T-helper 2 cell treated with Interferon-gamma antibody and Interleukin-4, amounts not matched to agents 100 ng/mL and 5 ng/mL, for 36 hours (primary cell): ENCODE data around the gene HELZ. TPM values are rescaled to one million over a fixed set of nuclear protein-coding genes. Genes with fewer than 3 reads are reported as not detected.

Experiments
- intact Hi-C: fragments of 100-400 bp; cut with micrococcal nuclease; formaldehyde crosslinking; loops from one replicate; pipeline ENCODE4 v1.15.1; 2023
- total RNA-seq: library from RNA; stranded (reverse); gene quantifications from 2 replicates; pipeline ENCODE4 v1.2.3, GENCODE V29; 2022

HELZ gene
- total RNA-seq, 1 donor from 2014 or later, result 64.1 TPM

DNA sequence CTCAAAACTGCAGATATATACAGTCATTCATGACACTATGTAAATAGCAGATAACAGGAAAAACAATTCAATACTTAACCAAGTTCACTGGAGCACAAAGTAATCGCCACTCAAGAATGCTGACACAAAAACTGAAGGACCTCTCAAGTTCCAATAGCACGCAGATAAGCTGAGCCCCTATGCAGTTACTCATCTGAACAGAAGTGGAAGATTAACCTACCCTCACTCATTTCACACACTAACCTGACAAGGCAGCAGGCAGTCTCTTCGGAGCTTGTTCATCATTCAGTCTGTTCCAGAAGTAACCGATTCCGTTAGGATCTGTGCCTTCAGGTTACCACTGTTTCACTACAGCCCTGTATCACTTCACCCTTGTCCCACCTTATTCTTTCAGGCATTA, 6.0 kb downstream of the HELZ start:
- intact Hi-C loops, result no loop called here

GRCh38 chr17:67232441-67232840, 12.6 kb downstream of the HELZ start:
- intact Hi-C loops, result no loop called here

GRCh38 chr17:67229109-67229955, 15.7 kb downstream of the HELZ start:
- intact Hi-C loops, result no loop called here

DNA sequence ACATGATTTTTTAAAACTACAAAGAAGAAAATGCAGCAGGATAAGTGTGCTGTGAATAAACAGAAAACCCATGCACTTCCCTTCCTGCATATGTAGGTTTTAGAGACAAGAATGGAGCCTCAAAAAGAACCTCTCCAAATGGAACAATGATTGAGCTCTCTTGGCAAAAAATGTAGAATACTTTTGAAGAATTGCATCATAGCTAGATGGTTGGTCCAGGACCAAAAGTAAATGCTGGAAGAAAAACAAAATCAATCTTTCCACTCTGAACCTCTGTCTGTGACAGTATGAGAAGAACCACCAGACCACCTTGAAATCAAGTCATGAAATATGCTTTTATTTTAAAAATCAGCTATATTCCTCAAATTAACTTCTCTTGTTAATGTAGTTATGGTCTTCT, 17.5 kb downstream of the HELZ start:
- intact Hi-C loops, result no loop called here

DNA sequence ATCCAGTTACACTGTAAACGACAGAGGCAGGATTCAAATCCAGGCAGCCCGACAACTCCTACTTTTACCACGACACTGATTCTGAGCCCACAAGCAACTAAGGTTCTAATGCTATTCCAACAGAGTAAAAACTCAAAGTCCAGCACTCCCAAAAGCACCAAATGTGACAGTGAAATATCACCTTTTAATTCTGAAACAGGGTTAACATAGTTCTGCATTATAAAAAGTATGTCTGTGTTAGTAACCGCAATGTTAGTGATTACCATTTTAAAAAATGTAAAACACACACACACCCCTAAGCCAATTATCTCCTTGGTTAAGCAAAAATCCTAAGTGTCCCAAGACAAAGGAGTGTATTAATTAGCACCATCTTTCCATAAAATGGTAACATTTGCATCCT, 19.7 kb downstream of the HELZ start:
- intact Hi-C loops, result no loop called here

- intact Hi-C loops, result no loop called here
Observed at GRCh38 chr17:67224736-67225135, 20.3 kb downstream of the HELZ start.

DNA sequence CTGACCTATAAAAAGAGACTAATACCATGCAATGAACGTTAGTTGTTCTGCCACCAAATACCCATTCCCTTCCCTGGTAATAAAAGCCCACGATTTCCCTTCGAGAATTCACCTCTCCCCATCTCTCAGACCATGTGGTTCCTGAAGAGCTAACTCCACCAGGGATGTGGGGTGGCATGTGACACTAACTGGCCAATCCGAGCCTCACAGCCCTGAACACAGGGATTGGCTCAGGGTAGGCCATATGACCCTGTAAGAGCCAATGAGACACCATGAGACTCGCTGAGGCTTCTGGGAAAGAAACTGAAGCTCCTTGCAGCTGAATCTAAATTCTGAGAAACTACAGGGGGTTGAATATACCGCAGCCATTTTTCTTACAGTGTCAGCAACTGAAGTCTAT, 21.1 kb downstream of the HELZ start:
- intact Hi-C loops, result no loop called here

DNA sequence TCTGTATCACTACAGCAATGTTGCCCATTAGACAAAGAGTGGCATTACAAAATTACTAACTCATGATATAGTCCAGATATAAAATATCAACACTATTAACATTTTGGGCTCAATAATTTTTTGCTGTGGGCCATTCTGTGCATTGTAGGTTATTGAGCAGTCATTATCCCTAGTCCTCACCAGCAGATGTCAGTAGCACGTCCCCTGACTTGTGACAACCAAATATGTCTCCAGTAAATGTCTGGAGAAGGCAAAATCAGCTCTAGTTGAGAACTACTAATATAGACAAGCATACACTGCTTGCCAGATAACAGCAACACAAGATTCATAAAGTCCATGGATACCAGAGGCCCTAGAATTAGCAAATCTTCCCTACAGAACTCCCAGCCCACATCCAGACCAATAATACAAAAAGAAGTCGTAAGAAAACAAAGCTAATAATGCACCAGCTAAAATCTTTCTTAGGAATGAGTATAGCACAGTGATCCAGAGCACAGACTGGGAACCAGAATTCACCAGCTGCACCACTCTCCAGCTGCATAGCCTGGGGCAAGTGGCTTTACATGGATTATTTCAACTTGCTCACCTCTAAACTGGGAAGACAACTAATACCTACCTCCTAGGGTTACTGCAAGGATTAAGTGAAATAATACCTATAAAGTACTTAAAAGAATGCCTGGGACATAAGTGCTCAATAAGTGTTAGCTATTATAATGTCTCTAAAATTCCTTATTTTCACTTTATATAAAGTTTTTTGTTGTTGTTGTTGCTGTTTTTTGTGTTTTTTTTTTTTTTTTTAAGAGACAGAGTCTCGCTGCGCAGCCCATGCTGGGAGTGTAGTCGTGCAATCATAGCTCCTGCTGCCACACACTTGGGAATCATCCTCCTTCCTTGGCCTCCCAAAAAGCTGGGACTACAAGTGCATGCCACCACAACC, 23.7 kb downstream of the HELZ start:
- intact Hi-C loops, result loop anchor here (1.0 kb wide), 1 partner anchor 72 kb away; no protein-coding TSS in a partner anchor

- intact Hi-C loops, result no loop called here
Observed at GRCh38 chr17:67218385-67218950, 26.5 kb downstream of the HELZ start.

DNA sequence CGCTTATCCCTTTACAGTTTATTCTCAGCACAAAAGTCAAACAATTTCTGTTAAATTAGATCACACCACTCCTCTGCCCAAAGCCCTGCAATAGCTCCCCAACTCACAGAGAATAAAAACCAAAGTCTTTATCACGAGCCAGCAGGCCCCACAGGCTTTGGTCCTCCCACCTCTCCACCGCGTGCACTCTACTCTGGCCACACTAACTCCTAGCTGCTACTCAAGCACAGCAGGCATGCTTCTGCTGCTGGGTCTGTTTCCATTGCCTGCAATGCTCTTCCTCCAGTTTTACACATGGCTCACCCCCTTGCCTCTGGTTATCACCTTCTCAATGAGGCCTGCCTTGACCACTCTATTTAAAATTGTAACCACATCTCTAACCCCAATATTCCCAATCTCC, 27.6 kb downstream of the HELZ start:
- intact Hi-C loops, result no loop called here

DNA sequence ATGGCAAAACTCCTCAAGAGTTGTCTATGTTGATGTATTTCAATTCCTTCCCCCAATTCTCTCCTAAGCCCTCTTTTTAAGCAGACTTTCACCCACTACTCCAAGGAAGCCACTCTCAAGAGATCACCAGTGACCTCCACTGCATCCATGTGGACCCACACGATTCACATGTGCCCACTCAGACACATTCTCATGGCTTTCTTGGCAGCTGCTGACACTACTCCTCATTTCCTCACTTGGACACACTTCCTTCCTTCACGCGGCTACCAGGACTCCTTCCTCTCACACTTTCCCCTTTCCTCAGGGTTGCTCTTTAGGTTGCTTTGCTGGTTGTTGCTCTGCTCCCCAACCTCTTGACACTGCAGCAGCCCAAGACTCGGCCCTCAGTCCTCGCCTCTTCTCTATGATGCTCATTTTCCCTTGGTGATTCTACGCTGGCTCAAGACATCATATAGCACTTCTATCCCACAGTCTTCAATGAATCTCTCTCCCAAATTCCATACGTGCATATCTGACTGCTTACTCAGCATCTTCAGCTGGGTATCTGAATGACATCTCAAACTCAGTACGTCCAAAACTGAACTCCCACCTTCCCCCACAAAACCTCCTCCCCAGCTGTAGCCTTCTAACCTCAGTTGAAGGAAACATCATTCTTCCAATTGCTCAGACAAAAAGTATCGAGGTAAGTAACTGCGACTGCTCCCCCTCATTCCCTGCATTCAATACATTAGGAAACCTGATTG, 28.2 kb downstream of the HELZ start:
- intact Hi-C loops, result no loop called here

- intact Hi-C loops, result no loop called here
Observed at GRCh38 chr17:67215991-67216421, 29.0 kb downstream of the HELZ start.

DNA sequence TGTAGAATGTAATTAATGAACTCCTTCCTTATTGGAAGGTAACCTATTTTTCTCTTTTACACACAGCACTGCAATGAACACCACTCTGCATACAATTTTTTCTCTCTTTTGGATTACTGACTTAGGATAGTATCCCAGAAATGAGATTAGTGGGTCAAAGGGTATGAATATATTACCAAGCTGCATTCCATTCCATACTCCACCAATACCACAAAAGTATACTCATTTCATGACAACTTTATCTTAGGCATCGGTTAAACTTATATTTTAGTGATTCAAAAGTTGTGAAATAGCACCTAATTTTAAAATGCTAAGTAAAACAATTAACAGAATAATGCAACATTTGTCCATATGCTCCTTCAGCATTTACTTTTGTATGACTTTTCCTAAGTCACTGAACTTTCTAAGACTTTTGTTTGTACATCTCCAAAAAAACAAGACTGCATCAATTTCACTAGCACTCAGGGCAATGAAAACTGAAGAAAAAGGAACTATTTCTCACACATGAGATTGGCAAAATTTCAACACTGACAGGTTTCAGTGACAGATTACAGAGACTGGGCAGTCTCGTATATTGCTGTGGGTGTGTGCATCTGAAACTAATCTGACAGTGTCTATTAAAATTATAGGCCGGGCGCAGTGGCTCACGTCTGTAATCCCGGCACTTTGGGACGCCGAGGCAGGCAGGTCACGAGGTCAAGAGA, 32.1 kb downstream of the HELZ start:
- intact Hi-C loops, result no loop called here

- intact Hi-C loops, result no loop called here
Observed at GRCh38 chr17:67212231-67212630, 32.8 kb downstream of the HELZ start.

GRCh38 chr17:67211742-67212141, 33.3 kb downstream of the HELZ start:
- intact Hi-C loops, result no loop called here

- intact Hi-C loops, result no loop called here
Observed at GRCh38 chr17:67210915-67211314, 34.1 kb downstream of the HELZ start.

DNA sequence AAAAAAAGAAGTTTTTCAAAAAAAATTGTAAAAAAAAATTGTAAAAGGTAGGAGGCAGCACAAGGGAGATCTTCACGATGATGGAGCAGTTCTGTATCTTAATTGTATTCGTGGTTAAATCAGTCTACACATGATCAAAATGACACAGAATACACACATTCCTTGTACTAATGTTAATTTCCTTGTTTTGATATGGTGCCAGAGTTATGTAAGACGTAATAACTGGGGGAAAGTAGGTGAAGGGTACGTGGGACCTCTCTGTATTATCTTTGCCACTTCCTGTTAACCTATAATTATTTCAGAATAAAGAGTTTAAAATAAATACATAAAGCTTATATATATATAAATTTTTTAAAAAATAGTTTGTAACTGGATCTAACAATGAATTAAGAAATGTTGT, 36.8 kb downstream of the HELZ start:
- intact Hi-C loops, result no loop called here

- intact Hi-C loops, result no loop called here
Observed at GRCh38 chr17:67203818-67204217, 41.2 kb downstream of the HELZ start.

DNA sequence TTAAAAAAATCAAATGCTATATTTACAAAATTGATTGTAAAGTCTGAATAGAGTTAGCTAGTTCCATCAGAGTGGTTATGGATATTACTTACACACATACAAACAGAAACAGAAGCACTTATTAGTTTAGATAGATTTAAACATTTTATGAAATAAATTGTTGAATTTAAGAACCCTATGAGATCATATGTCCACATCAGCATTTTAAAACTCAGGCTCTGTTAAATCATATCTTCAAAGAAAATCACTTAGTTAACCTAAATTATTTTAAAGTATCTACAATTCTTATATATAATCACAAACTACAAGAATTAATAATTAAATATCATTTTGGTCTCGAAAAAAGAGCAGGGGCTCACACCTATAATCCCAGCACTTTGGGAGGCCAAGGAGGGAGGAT, 42.5 kb downstream of the HELZ start:
- intact Hi-C loops, result no loop called here

DNA sequence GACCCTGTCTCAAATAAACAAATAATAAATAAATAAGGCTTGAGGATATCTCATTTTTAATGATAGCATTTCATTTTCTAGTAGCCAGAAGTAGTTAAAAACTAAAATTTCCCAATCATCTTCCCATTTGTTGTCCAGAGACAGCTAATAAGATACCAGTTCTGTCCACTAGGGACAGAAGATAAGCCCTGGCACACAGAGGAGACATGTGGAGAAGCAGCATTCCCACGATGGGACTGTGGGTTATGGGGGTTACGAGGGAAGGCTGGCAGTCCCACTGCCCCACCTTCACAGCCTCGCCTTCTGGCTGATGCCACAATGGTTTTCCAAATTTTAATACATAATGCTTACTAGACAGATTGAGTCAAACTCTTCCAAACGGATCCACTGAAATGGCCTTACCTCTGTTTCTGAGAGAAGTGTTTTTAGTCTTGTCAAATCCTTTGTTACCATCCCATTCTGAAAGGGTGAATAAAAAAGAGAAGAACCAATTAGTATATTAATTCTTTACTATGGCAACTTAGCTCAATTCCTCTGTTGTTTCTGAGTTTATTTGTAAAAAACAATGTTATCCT, 44.2 kb downstream of the HELZ start:
- intact Hi-C loops, result no loop called here
